ENCODE measurements around the gene SPOP.

SPOP gene

GRCh38 chr17:49583889-49584288 is 94.0 kb downstream of the SPOP start:
- no peak for DNase-seq (ENCODE audit: low read depth)

- no peak for DNase-seq (ENCODE audit: low read depth)
These were observed 94.7 kb downstream of the SPOP start for GRCh38 chr17:49583226-49583625.

GRCh38 chr17:49582789-49583188 is 95.1 kb downstream of the SPOP start:
- no peak for DNase-seq (ENCODE audit: low read depth)

GRCh38 chr17:49582055-49582722 is 95.7 kb downstream of the SPOP start:
- DNase-seq (ENCODE audit: low read depth), result no peak

GRCh38 chr17:49581648-49581998 is 96.3 kb downstream of the SPOP start:
- no peak for DNase-seq (ENCODE audit: low read depth)

GRCh38 chr17:49580981-49581647 is 96.8 kb downstream of the SPOP start:
- DNase-seq (ENCODE audit: low read depth), result no peak

- DNase-seq (ENCODE audit: low read depth), result no peak
These were observed 97.7 kb downstream of the SPOP start for GRCh38 chr17:49580055-49580721.

GRCh38 chr17:49579522-49579921 is 98.4 kb downstream of the SPOP start:
- no peak for DNase-seq (ENCODE audit: low read depth)

GRCh38 chr17:49578952-49579500 is 98.9 kb downstream of the SPOP start:
- DNase-seq (ENCODE audit: low read depth), result no peak

GRCh38 chr17:49578414-49578813 is 99.5 kb downstream of the SPOP start:
- no peak for DNase-seq (ENCODE audit: low read depth)

GRCh38 chr17:49577963-49578362 is 99.9 kb downstream of the SPOP start:
- no peak for DNase-seq (ENCODE audit: low read depth)

- no peak for DNase-seq (ENCODE audit: low read depth)
These were observed 100.3 kb downstream of the SPOP start for GRCh38 chr17:49577650-49577934.

- no peak for DNase-seq (ENCODE audit: low read depth)
These were observed 100.8 kb downstream of the SPOP start for GRCh38 chr17:49576917-49577649.

- DNase-seq (ENCODE audit: low read depth), result no peak
These were observed 101.6 kb downstream of the SPOP start for GRCh38 chr17:49576088-49576916.

- peak; percentile 56 for DNase-seq (ENCODE audit: low read depth)
These were observed 102.2 kb downstream of the SPOP start, which contains the start of gene NXPH3 for GRCh38 chr17:49575679-49576087. Gene NXPH3 (plus strand): TSS chr17:49575871. CDS start chr17:49576220, 349 bp downstream.

GRCh38 chr17:49574945-49575678 is 102.8 kb downstream of the SPOP start:
- DNase-seq (ENCODE audit: low read depth), result no peak

GRCh38 chr17:49574323-49574781 is 103.5 kb downstream of the SPOP start:
- no peak for DNase-seq (ENCODE audit: low read depth)

- no peak for DNase-seq (ENCODE audit: low read depth)
These were observed 104.2 kb downstream of the SPOP start for GRCh38 chr17:49573510-49574322.

GRCh38 chr17:49572806-49573420 is 105.0 kb downstream of the SPOP start:
- DNase-seq (ENCODE audit: low read depth), result no peak

Data from stimulated activated CD8-positive, alpha-beta memory T cell treated with anti-CD3 and anti-CD28 coated beads, Interleukin-15, amount 100 ng/mL, for 24 hours (primary cell).